SK-N-SH treated with all-trans-retinoic acid at 6 μM for 48 hours (cell line): Measurements from ENCODE around the gene PARP1.

Source experiments
- ATAC-seq: fragments of 200-7000 bp; cut with Tn5 transposase; 3 replicates; pipeline ENCODE4 v1.9.1; 2020; ENCODE audit warnings: mild to moderate bottlenecking, moderate library complexity
- BACH2 ChIP-seq: fragments of 250-450 bp; sonication (Bioruptor Pico); IDR thresholded peaks from 2 replicates; pipeline ENCODE4 v1.9.0; 2021; ENCODE audit warnings: mild to moderate bottlenecking, borderline replicate concordance
- CSDC2 ChIP-seq: fragments of 250-450 bp; sonication (Bioruptor Pico); IDR thresholded peaks from 2 replicates; pipeline ENCODE4 v1.5.0; 2020; ENCODE audit warnings: mild to moderate bottlenecking, moderate library complexity
- ESRRG ChIP-seq: fragments of 250-450 bp; sonication (Bioruptor Pico); IDR thresholded peaks from 2 replicates; pipeline ENCODE4 v1.6.1; 2021; ENCODE audit warnings: mild to moderate bottlenecking
- ISL1 ChIP-seq: fragments of 250-450 bp; sonication (Bioruptor Pico); IDR thresholded peaks from 2 replicates; pipeline ENCODE4 v2.1.2; 2022; ENCODE audit warnings: mild to moderate bottlenecking, moderate library complexity
- OSR1 ChIP-seq: fragments of 250-450 bp; sonication (Bioruptor Pico); IDR thresholded peaks from 2 replicates; pipeline ENCODE4 v1.8.0; 2022; ENCODE audit warnings: moderate library complexity, mild to moderate bottlenecking, inconsistent platforms
- RARB ChIP-seq: fragments of 250-450 bp; sonication (Bioruptor Pico); IDR thresholded peaks from 2 replicates; pipeline ENCODE4 v1.8.0; 2021; ENCODE audit warnings: mild to moderate bottlenecking, moderate library complexity
- TCF4 ChIP-seq: fragments of 250-450 bp; sonication (Bioruptor Pico); IDR thresholded peaks from 2 replicates; pipeline ENCODE4 v1.8.0; 2021; ENCODE audit warnings: mild to moderate bottlenecking, moderate library complexity, borderline replicate concordance
- TOX ChIP-seq: fragments of 250-450 bp; sonication (Bioruptor Pico); IDR thresholded peaks from 2 replicates; pipeline ENCODE4 v1.8.0; 2021; ENCODE audit warnings: mild to moderate bottlenecking, moderate library complexity, borderline replicate concordance
- ZC3H10 ChIP-seq: fragments of 250-450 bp; sonication (Bioruptor Pico); IDR thresholded peaks from 2 replicates; pipeline ENCODE4 v1.5.1; 2021; ENCODE audit warnings: mild to moderate bottlenecking, moderate library complexity
- ZFP3 ChIP-seq: fragments of 250-450 bp; sonication (Bioruptor Pico); IDR thresholded peaks from 2 replicates; pipeline ENCODE4 v1.5.0; 2020; ENCODE audit warnings: mild to moderate bottlenecking, moderate library complexity
- ZFP30 ChIP-seq: fragments of 450-650 bp; formaldehyde crosslinking; IDR thresholded peaks from 2 replicates; pipeline ENCODE4 v1.5.0; 2022; ENCODE audit warnings: mild to moderate bottlenecking, moderate library complexity
- ZNF565 ChIP-seq: fragments of 450-650 bp; formaldehyde crosslinking; conservative IDR thresholded peaks from 2 replicates; pipeline ENCODE4 v1.5.0; 2020; ENCODE audit warnings: low read depth, mild to moderate bottlenecking, moderate library complexity
- ZNF70 ChIP-seq: fragments of 450-650 bp; formaldehyde crosslinking; IDR thresholded peaks from 2 replicates; pipeline ENCODE4 v1.5.0; 2020; ENCODE audit warnings: mild to moderate bottlenecking, moderate library complexity
- ZNF8 ChIP-seq: fragments of 450-650 bp; formaldehyde crosslinking; IDR thresholded peaks from 2 replicates; pipeline ENCODE4 v1.5.0; 2020; ENCODE audit warnings: mild to moderate bottlenecking, moderate library complexity
- TF ChIP-seq, protein P1 (sequence below): fragments of 250-450 bp; sonication (Bioruptor Pico); IDR thresholded peaks from 2 replicates; pipeline ENCODE4 v1.5.1; 2021; ENCODE audit warnings: mild to moderate bottlenecking, moderate library complexity
- TF ChIP-seq, protein P2 (sequence below): fragments of 250-450 bp; sonication (Bioruptor Pico); IDR thresholded peaks from 2 replicates; pipeline ENCODE4 v1.8.0; 2020; ENCODE audit warnings: mild to moderate bottlenecking, moderate library complexity, borderline replicate concordance
- TF ChIP-seq, protein P3 (sequence below): fragments of 250-450 bp; sonication (Bioruptor Pico); IDR thresholded peaks from 2 replicates; pipeline ENCODE4 v1.5.0; 2020; ENCODE audit warnings: mild to moderate bottlenecking, moderate library complexity
- TF ChIP-seq, protein P4 (sequence below): fragments of 250-450 bp; sonication (Bioruptor Pico); IDR thresholded peaks from 2 replicates; pipeline ENCODE4 v1.8.0; 2021; ENCODE audit warnings: low read depth, mild to moderate bottlenecking, moderate library complexity, borderline replicate concordance

Gene PARP1

DNA sequence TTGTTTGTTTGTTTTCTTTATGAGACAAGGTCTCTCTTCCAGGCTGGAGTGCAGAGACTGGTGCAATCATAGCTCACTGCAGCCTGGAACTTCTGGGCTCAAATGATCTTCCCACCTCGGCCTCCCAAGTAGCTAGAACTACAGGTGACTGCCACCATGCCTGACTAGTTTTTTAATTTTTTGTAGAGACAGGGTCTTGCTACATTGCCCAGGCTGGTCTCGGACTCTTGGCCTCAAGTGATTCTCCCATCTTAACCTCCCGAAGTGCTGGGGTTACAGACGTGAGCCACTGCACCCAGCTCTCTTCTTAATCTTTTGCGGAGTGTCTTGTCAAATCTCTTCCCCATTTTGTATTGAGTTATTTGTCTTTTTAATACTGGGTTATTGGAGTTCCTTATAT is 32.6 kb upstream of the PARP1 start (continued):
- TF ChIP-seq, protein P1, sequence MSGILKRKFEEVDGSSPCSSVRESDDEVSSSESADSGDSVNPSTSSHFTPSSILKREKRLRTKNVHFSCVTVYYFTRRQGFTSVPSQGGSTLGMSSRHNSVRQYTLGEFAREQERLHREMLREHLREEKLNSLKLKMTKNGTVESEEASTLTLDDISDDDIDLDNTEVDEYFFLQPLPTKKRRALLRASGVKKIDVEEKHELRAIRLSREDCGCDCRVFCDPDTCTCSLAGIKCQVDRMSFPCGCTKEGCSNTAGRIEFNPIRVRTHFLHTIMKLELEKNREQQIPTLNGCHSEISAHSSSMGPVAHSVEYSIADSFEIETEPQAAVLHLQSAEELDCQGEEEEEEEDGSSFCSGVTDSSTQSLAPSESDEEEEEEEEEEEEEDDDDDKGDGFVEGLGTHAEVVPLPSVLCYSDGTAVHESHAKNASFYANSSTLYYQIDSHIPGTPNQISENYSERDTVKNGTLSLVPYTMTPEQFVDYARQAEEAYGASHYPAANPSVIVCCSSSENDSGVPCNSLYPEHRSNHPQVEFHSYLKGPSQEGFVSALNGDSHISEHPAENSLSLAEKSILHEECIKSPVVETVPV (CRISPR knock-in tag): no peak
- no peak for TF ChIP-seq ESRRG (CRISPR knock-in tag)
- no peak for TF ChIP-seq ZNF70 (CRISPR knock-in tag)
- no peak for TF ChIP-seq TCF4
- TF ChIP-seq ZC3H10: no peak
- no peak for TF ChIP-seq ZFP3 (CRISPR knock-in tag)

DNA sequence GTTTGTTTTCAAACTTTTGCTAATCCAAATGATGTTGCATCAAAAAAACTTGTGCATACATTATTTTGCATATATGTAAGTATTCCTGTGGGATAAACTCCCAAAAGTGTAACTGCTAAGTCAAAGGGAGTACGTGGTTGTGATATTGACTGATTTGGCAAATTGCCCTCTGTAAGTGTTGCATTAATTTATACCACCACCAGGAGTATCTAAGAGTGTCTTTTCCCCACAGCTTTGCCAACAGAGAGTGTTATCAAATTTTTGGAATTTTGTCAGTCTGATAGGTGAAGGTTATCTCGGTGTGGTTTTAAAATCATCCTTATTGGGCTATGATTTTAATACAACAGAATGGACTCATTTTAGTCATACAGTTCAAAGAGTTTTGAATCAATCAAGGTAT is 30.1 kb upstream of the PARP1 start:
- no peak for ATAC-seq
- TF ChIP-seq OSR1 (CRISPR knock-in tag) (no peak), CSDC2 (CRISPR knock-in tag) (no peak), ISL1 (CRISPR knock-in tag) (no peak), RARB (CRISPR knock-in tag) (no peak), ESRRG (CRISPR knock-in tag) (no peak), ZNF565 (no peak), BACH2 (CRISPR knock-in tag) (no peak)
- TF ChIP-seq, protein P2, sequence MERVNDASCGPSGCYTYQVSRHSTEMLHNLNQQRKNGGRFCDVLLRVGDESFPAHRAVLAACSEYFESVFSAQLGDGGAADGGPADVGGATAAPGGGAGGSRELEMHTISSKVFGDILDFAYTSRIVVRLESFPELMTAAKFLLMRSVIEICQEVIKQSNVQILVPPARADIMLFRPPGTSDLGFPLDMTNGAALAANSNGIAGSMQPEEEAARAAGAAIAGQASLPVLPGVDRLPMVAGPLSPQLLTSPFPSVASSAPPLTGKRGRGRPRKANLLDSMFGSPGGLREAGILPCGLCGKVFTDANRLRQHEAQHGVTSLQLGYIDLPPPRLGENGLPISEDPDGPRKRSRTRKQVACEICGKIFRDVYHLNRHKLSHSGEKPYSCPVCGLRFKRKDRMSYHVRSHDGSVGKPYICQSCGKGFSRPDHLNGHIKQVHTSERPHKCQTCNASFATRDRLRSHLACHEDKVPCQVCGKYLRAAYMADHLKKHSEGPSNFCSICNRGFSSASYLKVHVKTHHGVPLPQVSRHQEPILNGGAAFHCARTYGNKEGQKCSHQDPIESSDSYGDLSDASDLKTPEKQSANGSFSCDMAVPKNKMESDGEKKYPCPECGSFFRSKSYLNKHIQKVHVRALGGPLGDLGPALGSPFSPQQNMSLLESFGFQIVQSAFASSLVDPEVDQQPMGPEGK: no peak
- TF ChIP-seq, protein P3, sequence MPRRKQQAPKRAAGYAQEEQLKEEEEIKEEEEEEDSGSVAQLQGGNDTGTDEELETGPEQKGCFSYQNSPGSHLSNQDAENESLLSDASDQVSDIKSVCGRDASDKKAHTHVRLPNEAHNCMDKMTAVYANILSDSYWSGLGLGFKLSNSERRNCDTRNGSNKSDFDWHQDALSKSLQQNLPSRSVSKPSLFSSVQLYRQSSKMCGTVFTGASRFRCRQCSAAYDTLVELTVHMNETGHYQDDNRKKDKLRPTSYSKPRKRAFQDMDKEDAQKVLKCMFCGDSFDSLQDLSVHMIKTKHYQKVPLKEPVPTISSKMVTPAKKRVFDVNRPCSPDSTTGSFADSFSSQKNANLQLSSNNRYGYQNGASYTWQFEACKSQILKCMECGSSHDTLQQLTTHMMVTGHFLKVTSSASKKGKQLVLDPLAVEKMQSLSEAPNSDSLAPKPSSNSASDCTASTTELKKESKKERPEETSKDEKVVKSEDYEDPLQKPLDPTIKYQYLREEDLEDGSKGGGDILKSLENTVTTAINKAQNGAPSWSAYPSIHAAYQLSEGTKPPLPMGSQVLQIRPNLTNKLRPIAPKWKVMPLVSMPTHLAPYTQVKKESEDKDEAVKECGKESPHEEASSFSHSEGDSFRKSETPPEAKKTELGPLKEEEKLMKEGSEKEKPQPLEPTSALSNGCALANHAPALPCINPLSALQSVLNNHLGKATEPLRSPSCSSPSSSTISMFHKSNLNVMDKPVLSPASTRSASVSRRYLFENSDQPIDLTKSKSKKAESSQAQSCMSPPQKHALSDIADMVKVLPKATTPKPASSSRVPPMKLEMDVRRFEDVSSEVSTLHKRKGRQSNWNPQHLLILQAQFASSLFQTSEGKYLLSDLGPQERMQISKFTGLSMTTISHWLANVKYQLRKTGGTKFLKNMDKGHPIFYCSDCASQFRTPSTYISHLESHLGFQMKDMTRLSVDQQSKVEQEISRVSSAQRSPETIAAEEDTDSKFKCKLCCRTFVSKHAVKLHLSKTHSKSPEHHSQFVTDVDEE (CRISPR knock-in tag): no peak
- TF ChIP-seq, all 23 proteins: peak for 0

DNA sequence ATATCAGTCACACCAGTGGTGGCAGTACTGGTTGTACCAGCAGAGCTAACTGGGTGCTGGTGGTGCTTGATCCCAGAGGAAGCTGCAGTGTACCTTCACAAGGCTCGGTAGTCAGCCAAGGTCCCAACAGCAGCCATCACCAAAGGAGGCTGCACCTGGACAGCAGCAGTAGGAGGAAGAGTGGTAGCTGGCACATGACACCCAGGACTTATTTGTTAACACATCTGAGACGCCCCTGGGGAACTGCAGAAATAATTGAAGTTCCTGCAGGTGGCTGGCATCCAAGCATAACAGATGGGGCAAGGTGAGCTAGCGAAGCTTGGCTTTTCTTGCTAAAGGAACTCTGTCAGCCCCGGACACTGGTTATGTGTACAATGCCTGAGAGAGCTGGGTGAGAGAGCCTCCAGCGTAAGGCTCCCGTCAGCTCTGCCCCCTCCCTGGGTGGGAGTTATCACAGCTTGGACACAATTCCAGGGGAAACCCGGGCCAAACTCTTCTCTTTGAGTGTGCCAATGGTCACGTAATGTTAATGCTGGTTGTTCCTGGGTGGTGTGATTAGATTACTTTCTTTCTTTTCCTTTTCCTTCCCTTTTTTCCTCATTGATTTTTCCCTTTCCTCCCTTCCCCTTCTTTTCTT is 29.1 kb upstream of the PARP1 start:
- TF ChIP-seq ESRRG (CRISPR knock-in tag): no peak
- no peak for TF ChIP-seq ZFP30
- TF ChIP-seq TOX: no peak
- TF ChIP-seq, protein P4, sequence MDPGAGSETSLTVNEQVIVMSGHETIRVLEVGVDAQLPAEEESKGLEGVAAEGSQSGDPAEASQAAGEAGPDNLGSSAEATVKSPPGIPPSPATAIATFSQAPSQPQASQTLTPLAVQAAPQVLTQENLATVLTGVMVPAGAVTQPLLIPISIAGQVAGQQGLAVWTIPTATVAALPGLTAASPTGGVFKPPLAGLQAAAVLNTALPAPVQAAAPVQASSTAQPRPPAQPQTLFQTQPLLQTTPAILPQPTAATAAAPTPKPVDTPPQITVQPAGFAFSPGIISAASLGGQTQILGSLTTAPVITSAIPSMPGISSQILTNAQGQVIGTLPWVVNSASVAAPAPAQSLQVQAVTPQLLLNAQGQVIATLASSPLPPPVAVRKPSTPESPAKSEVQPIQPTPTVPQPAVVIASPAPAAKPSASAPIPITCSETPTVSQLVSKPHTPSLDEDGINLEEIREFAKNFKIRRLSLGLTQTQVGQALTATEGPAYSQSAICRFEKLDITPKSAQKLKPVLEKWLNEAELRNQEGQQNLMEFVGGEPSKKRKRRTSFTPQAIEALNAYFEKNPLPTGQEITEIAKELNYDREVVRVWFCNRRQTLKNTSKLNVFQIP (CRISPR knock-in tag): no peak
- ATAC-seq: peak; percentile 24; the same call in 2 of the 3 replicates

DNA sequence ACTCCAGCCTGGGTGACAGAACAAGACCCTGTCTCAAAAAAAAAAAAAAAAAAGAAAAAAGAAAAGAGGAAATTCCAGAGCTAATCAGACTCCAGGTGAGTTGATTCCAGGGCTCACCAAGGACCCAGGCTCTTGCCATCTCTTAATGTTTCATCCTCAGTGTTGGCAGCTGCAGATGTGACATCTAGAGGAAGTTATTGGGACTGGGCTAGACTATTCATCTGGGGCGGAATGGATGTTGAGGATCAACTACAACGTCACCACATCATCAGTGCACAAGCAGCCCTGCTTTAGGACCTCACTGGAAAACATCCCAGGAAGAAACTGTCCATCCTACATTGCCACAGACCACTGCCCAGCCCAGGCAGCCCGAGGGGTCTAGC is 28.6 kb upstream of the PARP1 start:
- TF ChIP-seq, protein P1 (CRISPR knock-in tag): no peak
- TF ChIP-seq ZFP3 (CRISPR knock-in tag): no peak
- no peak for TF ChIP-seq RARB (CRISPR knock-in tag)
- TF ChIP-seq ZNF8 (CRISPR knock-in tag): no peak
- TF ChIP-seq ZFP30: no peak
- TF ChIP-seq ESRRG (CRISPR knock-in tag): no peak
- TF ChIP-seq ISL1 (CRISPR knock-in tag): no peak
- TF ChIP-seq, protein P3 (CRISPR knock-in tag): no peak
- ATAC-seq: no peak; the same call in 2 of the 3 replicates
